GM20000 (cell line): ENCODE data around the gene PARVB.

Experiments
- DNase-seq: peaks from one replicate; pipeline ENCODE4 v3.0.0; 2012; ENCODE audit warnings: low spot score
- CTCF ChIP-seq: IDR thresholded peaks from 2 replicates; pipeline ENCODE4 v1.5.1; 2012; ENCODE audit warnings: mild to moderate bottlenecking, control low read depth; ENCODE audit errors: extremely low read depth, missing control alignments

Gene PARVB

GRCh38 chr22:44164031-44164430 lies 139.9 kb downstream of the PARVB start:
- no peak for TF ChIP-seq CTCF
- DNase-seq, result no peak

GRCh38 chr22:44165286-44165874 lies 141.3 kb downstream of the PARVB start:
- TF ChIP-seq CTCF, result no peak
- DNase-seq, result no peak

GRCh38 chr22:44166498-44167276 lies 142.6 kb downstream of the PARVB start:
- no peak for DNase-seq
- no peak for TF ChIP-seq CTCF

- no peak for TF ChIP-seq CTCF
- DNase-seq, result no peak
These were observed 143.4 kb downstream of the PARVB start for GRCh38 chr22:44167501-44167900.

- TF ChIP-seq CTCF, result no peak
These were observed 144.1 kb downstream of the PARVB start for GRCh38 chr22:44168206-44168605.

GRCh38 chr22:44170470-44170869 lies 146.4 kb downstream of the PARVB start:
- no peak for DNase-seq
- TF ChIP-seq CTCF, result no peak

More at GRCh38 chr22:44168206-44168605, 144.1 kb downstream of the PARVB start:
- no peak for DNase-seq

GRCh38 chr22:44171561-44171960 lies 147.5 kb downstream of the PARVB start:
- DNase-seq, result no peak
- no peak for TF ChIP-seq CTCF
